NCI-H446 treated with DMSO at 0.1 percent for 48 hours (cell line): ENCODE results near the gene TUT4.

ENCODE experiments used
- DNase-seq: peaks from one replicate; lab custom pipeline; 2025; lab: John Stamatoyannopoulos, UW

The TUT4 gene

GRCh38 chr1:52571783-52572182 is 18.9 kb upstream of the TUT4 start:
- DNase-seq = no peak

- no peak for DNase-seq
These were observed 16.7 kb upstream of the TUT4 start for GRCh38 chr1:52569449-52570210.

GRCh38 chr1:52567943-52568342 is 15.1 kb upstream of the TUT4 start:
- no peak for DNase-seq

GRCh38 chr1:52562766-52563165 is 9.9 kb upstream of the TUT4 start:
- no peak for DNase-seq

GRCh38 chr1:52559875-52560274 is 7.0 kb upstream of the TUT4 start:
- no peak for DNase-seq

GRCh38 chr1:52558941-52559340 is 6.0 kb upstream of the TUT4 start:
- DNase-seq = no peak

- no peak for DNase-seq
These were observed 3.9 kb upstream of the TUT4 start for GRCh38 chr1:52556641-52557360.

- no peak for DNase-seq
These were observed 1.9 kb upstream of the TUT4 start for GRCh38 chr1:52554756-52555155.

GRCh38 chr1:52554267-52554640 is 1.4 kb upstream of the TUT4 start:
- no peak for DNase-seq

- peak; percentile 54 for DNase-seq
These were observed 722 bp upstream of the TUT4 start for GRCh38 chr1:52553362-52554266.

- DNase-seq = no peak
These were observed 722 bp downstream of the TUT4 start for GRCh38 chr1:52552236-52552504.

- no peak for DNase-seq
These were observed 1.2 kb downstream of the TUT4 start for GRCh38 chr1:52551507-52552235.

- no peak for DNase-seq
These were observed 2.4 kb downstream of the TUT4 start for GRCh38 chr1:52550447-52550846.

- no peak for DNase-seq
These were observed 3.6 kb downstream of the TUT4 start for GRCh38 chr1:52549267-52549666.

GRCh38 chr1:52546852-52547251 is 6.0 kb downstream of the TUT4 start:
- no peak for DNase-seq

- no peak for DNase-seq
These were observed 8.0 kb downstream of the TUT4 start for GRCh38 chr1:52544665-52545525.

- DNase-seq = no peak
These were observed 10.7 kb downstream of the TUT4 start for GRCh38 chr1:52542085-52542688.

GRCh38 chr1:52534928-52535764 is 17.7 kb downstream of the TUT4 start:
- no peak for DNase-seq

- no peak for DNase-seq
These were observed 19.2 kb downstream of the TUT4 start for GRCh38 chr1:52533713-52534112.
